ENCODE results near the gene CDK10. TPM values are rescaled to one million over a fixed set of nuclear protein-coding genes. Genes with fewer than 3 reads are reported as not detected.
A peak's percentile ranks its signal among the peaks of the same experiment; 100 is the strongest.
"Not testable (repeated sequence)": the region's sequence is repeated elsewhere in the genome, so short reads cannot be mapped to it uniquely, and the experiment has no call there.

The CDK10 gene
- polyA plus RNA-seq, 4 donors: 100 to 239 (median 167) TPM

DNA sequence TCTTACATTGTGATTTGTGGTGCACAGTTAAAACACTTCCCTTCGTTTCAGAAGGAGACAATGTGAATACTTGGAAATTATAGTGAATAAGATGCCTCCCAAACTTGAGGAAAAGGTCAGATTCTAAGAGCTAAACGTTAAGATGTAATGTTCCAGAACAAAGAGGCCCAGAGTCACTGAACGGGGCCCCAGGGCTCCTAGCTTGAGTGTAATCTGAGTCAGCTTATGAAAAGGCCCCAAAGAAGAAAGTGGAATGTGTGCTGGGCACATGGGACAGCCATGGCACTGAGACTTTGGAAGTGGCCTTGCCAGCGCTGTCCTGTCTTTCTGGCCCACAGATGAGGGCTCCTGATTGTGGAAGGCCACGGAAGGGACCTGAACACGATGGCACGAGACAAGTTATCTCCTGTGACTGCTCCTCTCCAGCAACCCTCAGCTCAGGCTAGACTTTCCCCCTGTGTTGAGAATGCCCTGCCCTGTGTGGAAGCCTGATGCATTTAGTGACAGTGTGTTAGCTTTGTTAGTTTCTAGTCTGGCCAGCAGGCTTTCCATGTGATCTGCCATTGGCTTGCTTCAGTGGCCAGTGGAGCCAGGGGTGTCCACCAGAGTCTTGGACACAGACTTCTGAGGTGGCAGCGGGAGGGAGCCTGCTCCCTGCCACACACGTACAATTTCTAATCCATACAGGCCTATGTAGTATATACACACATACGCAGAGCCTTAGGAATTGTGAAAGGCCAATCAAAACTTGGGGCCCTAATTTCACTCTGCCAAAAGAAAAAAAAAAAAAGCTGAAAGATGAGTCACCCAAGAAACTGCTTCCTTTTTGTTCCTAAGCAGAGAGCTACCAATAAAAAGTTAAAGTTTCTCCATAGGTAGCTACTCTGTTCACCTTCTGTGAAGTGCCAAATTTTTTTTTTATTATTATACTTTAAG, 15.7 kb upstream of the CDK10 start:
- Histone ChIP-seq H3K9me3 (ENCODE audit: control insufficient read depth in 2 of 2, insufficient read depth in 1 of 2, low read depth in 1 of 2, low read length in 1 of 2) (peaks cover 0 to 14% of the 10 kb centered on the region in 2 donors), H3K36me3 (ENCODE audit: control insufficient read depth in 3 of 3, insufficient read depth in 2 of 3, low read depth in 1 of 3, low read length in 3 of 3) (peaks cover 0 to 15% (median 0%) of the 10 kb centered on the region in 3 donors), H3K27ac (ENCODE audit: low read depth in 1 of 3, low read length in 2 of 3) (peak overlapping the region in 2 of 3 donors; percentile 3 to 63), H3K4me3 (ENCODE audit: low read depth in 1 of 3, low read length in 3 of 3) (no peak overlapping the region), H3K27me3 (ENCODE audit: control insufficient read depth in 3 of 3, insufficient read depth in 3 of 3, low read length in 3 of 3) (no peaks in the 10 kb centered on the region), H3K4me1 (ENCODE audit: control insufficient read depth in 3 of 3, insufficient read depth in 2 of 3, low read depth in 1 of 3, low read length in 2 of 3) (peaks cover 0 to 19% (median 2%) of the 10 kb centered on the region in 3 donors)
- DNase-seq (peak in 1 of 2 donors; percentile 40), FAIRE-seq (no peak)
- 51 to 75% (median 70%) methylated on average over 10 of the region's 10 CpGs for WGBS, 3 donors

DNA sequence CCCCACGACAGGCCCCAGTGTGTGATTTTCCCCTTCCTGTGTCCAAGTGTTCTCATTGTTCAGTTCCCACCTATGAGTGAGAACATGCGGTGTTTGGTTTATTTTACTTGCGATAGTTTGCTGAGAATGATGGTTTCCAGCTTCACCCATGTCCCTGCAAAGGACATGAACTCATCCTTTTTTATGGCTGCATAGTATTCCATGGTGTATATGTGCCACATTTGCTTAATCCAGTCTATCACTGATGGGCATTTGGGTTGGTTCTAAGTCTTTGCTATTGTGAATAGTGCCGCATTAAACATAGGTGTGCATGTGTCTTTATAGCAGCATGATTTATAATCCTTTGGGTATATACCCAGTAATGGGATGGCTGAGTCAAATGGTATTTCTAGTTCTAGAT, 14.9 kb upstream of the CDK10 start:
- 77 to 85% (median 82%) methylated on average over 4 of the region's 4 CpGs for WGBS, 3 donors
- H3K27me3 ChIP-seq (ENCODE audit: control insufficient read depth in 3 of 3, insufficient read depth in 3 of 3, low read length in 3 of 3); H3K9me3 ChIP-seq (ENCODE audit: control insufficient read depth in 2 of 2, insufficient read depth in 1 of 2, low read depth in 1 of 2, low read length in 1 of 2); H3K4me3 ChIP-seq (ENCODE audit: low read depth in 1 of 3, low read length in 3 of 3); DNase-seq; H3K27ac ChIP-seq (ENCODE audit: low read depth in 1 of 3, low read length in 2 of 3); FAIRE-seq: not testable (repeated sequence)
- Histone ChIP-seq H3K36me3 (ENCODE audit: control insufficient read depth in 3 of 3, insufficient read depth in 2 of 3, low read depth in 1 of 3, low read length in 3 of 3) (peaks cover 0 to 13% (median 0%) of the 10 kb centered on the region in 3 donors), H3K4me1 (ENCODE audit: control insufficient read depth in 3 of 3, insufficient read depth in 2 of 3, low read depth in 1 of 3, low read length in 2 of 3) (peaks cover 0 to 19% (median 2%) of the 10 kb centered on the region in 3 donors)

GRCh38 chr16:89672177-89672941, 14.1 kb upstream of the CDK10 start:
- H3K4me1 ChIP-seq (ENCODE audit: control insufficient read depth in 3 of 3, insufficient read depth in 2 of 3, low read depth in 1 of 3, low read length in 2 of 3): peaks cover 0 to 19% (median 2%) of the 10 kb centered on the region in 3 donors
- H3K4me3 ChIP-seq (ENCODE audit: low read depth in 1 of 3, low read length in 3 of 3): no peak overlapping the region
- no peak for FAIRE-seq
- WGBS, 3 donors: 89 to 94% (median 92%) methylated on average over 16 of the region's 16 CpGs
- no peak for DNase-seq
- H3K27me3 ChIP-seq (ENCODE audit: control insufficient read depth in 3 of 3, insufficient read depth in 3 of 3, low read length in 3 of 3): no peaks in the 10 kb centered on the region
- peaks cover 0 to 13% (median 0%) of the 10 kb centered on the region in 3 donors for H3K36me3 ChIP-seq (ENCODE audit: control insufficient read depth in 3 of 3, insufficient read depth in 2 of 3, low read depth in 1 of 3, low read length in 3 of 3)
- no peak overlapping the region for H3K27ac ChIP-seq (ENCODE audit: low read depth in 1 of 3, low read length in 2 of 3)
- H3K9me3 ChIP-seq (ENCODE audit: control insufficient read depth in 2 of 2, insufficient read depth in 1 of 2, low read depth in 1 of 2, low read length in 1 of 2): peaks cover 0 to 2% of the 10 kb centered on the region in 2 donors

GRCh38 chr16:89678258-89678657, 8.2 kb upstream of the CDK10 start:
- FAIRE-seq (no peak), DNase-seq (no peak)
- H3K4me3 ChIP-seq (ENCODE audit: low read depth in 1 of 3, low read length in 3 of 3): no peak overlapping the region
- H3K36me3 ChIP-seq (ENCODE audit: control insufficient read depth in 3 of 3, insufficient read depth in 2 of 3, low read depth in 1 of 3, low read length in 3 of 3): no peaks in the 10 kb centered on the region
- H3K27ac ChIP-seq (ENCODE audit: low read depth in 1 of 3, low read length in 2 of 3): no peak overlapping the region
- no peaks in the 10 kb centered on the region for H3K4me1 ChIP-seq (ENCODE audit: control insufficient read depth in 3 of 3, insufficient read depth in 2 of 3, low read depth in 1 of 3, low read length in 2 of 3)
- H3K27me3 ChIP-seq (ENCODE audit: control insufficient read depth in 3 of 3, insufficient read depth in 3 of 3, low read length in 3 of 3): no peaks in the 10 kb centered on the region
- 92 to 96% (median 96%) methylated on average over 2 of the region's 2 CpGs for WGBS, 3 donors
- H3K9me3 ChIP-seq (ENCODE audit: control insufficient read depth in 2 of 2, insufficient read depth in 1 of 2, low read depth in 1 of 2, low read length in 1 of 2): peaks cover 0 to 10% of the 10 kb centered on the region in 2 donors

GRCh38 chr16:89685916-89686315, 573 bp upstream of the CDK10 start:
- Histone ChIP-seq H3K36me3 (ENCODE audit: control insufficient read depth in 3 of 3, insufficient read depth in 2 of 3, low read depth in 1 of 3, low read length in 3 of 3) (peaks cover 0 to 42% (median 3%) of the 10 kb centered on the region in 3 donors), H3K4me1 (ENCODE audit: control insufficient read depth in 3 of 3, insufficient read depth in 2 of 3, low read depth in 1 of 3, low read length in 2 of 3) (peaks cover 5 to 21% (median 5%) of the 10 kb centered on the region in 3 donors), H3K27ac (ENCODE audit: low read depth in 1 of 3, low read length in 2 of 3) (no peak overlapping the region), H3K4me3 (ENCODE audit: low read depth in 1 of 3, low read length in 3 of 3) (peak overlapping the region in 1 of 3 donors; percentile 80), H3K27me3 (ENCODE audit: control insufficient read depth in 3 of 3, insufficient read depth in 3 of 3, low read length in 3 of 3) (no peaks in the 10 kb centered on the region), H3K9me3 (ENCODE audit: control insufficient read depth in 2 of 2, insufficient read depth in 1 of 2, low read depth in 1 of 2, low read length in 1 of 2) (peaks cover 0 to 15% of the 10 kb centered on the region in 2 donors)
- DNase-seq: no peak
- WGBS, 3 donors: 50 to 97% (median 85%) methylated on average over 1 of the region's 1 CpG
- FAIRE-seq: no peak

DNA sequence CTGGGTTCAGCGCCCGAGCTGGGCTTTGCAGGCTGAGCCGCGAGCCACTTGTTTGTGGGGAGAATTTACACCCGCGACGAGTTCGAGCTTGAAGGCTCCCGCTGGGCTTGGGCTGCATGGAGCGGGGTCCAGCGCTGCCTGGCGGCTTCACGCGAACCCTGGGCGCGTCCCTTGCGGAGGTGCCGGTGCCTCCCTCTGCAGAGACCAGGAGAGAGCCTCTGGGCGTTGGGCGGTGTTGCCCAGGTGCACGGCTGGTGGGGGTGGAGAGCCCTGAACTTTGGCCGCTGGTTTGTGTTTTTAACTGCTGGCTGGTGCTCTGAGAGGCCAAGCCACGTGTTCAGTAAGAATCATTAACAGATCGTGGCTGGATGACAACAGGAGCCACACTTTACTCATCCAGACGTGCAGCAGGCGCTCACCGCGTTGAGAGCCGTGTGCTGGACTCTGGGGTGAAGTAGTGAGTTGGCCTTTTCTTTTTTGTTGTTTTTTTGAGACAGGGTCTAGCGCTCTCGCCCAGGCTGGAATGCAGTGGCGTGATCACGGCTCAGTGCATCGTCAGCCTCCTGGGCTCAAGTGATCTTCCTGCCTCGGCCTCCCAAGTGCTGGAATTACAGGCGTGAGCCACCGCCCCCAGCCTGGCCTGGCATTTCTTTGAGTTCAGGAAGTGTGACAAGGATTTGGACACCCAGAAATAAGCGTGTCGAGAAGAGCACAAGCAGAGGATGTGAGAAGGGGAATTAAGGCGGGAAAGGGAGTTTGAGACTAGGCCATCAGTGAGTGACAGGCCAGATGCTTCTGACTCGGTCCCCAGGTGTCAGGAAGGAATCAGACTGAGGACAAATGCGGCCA, 827 bp downstream of the CDK10 start:
- DNase-seq (peak; percentile 97), FAIRE-seq (no peak)
- H3K27ac ChIP-seq (ENCODE audit: low read depth in 1 of 3, low read length in 2 of 3): peak overlapping the region; percentile 88 to 93 (median 93)
- H3K27me3 ChIP-seq (ENCODE audit: control insufficient read depth in 3 of 3, insufficient read depth in 3 of 3, low read length in 3 of 3): no peaks in the 10 kb centered on the region
- H3K36me3 ChIP-seq (ENCODE audit: control insufficient read depth in 3 of 3, insufficient read depth in 2 of 3, low read depth in 1 of 3, low read length in 3 of 3): peaks cover 4 to 55% (median 6%) of the 10 kb centered on the region in 3 donors
- H3K9me3 ChIP-seq (ENCODE audit: control insufficient read depth in 2 of 2, insufficient read depth in 1 of 2, low read depth in 1 of 2, low read length in 1 of 2): peaks cover 0 to 15% of the 10 kb centered on the region in 2 donors
- 5 to 11% (median 9%) methylated on average over 40 to 42 of the region's 42 CpGs for WGBS, 3 donors
- peaks cover 5 to 21% (median 5%) of the 10 kb centered on the region in 3 donors for H3K4me1 ChIP-seq (ENCODE audit: control insufficient read depth in 3 of 3, insufficient read depth in 2 of 3, low read depth in 1 of 3, low read length in 2 of 3)
- peak overlapping the region; percentile 80 to 91 (median 80) for H3K4me3 ChIP-seq (ENCODE audit: low read depth in 1 of 3, low read length in 3 of 3)

GRCh38 chr16:89688395-89688794, 1.9 kb downstream of the CDK10 start:
- no peak overlapping the region for H3K4me3 ChIP-seq (ENCODE audit: low read depth in 1 of 3, low read length in 3 of 3)
- 64 to 84% (median 80%) methylated on average over 5 of the region's 5 CpGs for WGBS, 3 donors
- peaks cover 0 to 15% of the 10 kb centered on the region in 2 donors for H3K9me3 ChIP-seq (ENCODE audit: control insufficient read depth in 2 of 2, insufficient read depth in 1 of 2, low read depth in 1 of 2, low read length in 1 of 2)
- peaks cover 5 to 21% (median 5%) of the 10 kb centered on the region in 3 donors for H3K4me1 ChIP-seq (ENCODE audit: control insufficient read depth in 3 of 3, insufficient read depth in 2 of 3, low read depth in 1 of 3, low read length in 2 of 3)
- DNase-seq: no peak
- no peak for FAIRE-seq
- H3K27me3 ChIP-seq (ENCODE audit: control insufficient read depth in 3 of 3, insufficient read depth in 3 of 3, low read length in 3 of 3): no peaks in the 10 kb centered on the region
- peak overlapping the region in 2 of 3 donors; percentile 36 to 93 for H3K27ac ChIP-seq (ENCODE audit: low read depth in 1 of 3, low read length in 2 of 3)
- peaks cover 4 to 65% (median 11%) of the 10 kb centered on the region in 3 donors for H3K36me3 ChIP-seq (ENCODE audit: control insufficient read depth in 3 of 3, insufficient read depth in 2 of 3, low read depth in 1 of 3, low read length in 3 of 3)

Data from small intestine (tissue), 7 donors.